Body of pancreas (tissue), 4 donors: ENCODE results near the gene ALDH8A1.

ENCODE experiments used
- CTCF ChIP-seq, 7 experiments: fragments of 450-650 bp in 4 of 7; fragments of 200-600 bp in 3 of 7; sonication (generic) in 3 of 7; IDR thresholded peaks; one replicate each; pipeline ENCODE4 v1.5.1; 2016 to 2019; ENCODE audit warnings: antibody characterized with exemption in 7 of 7
- POLR2A ChIP-seq, 3 donors: fragments of 450-650 bp; IDR thresholded peaks; one replicate each; pipeline ENCODE4 v1.6.1; 2016; ENCODE audit warnings: antibody characterized with exemption in 3 of 3, mild to moderate bottlenecking in 2 of 3

GRCh38 chr6:134948142-134948541, 1.8 kb downstream of the ALDH8A1 start:
- no peak for TF ChIP-seq POLR2A (IDR thresholded peaks at IDR 0.05)
- TF ChIP-seq CTCF (IDR thresholded peaks at IDR 0.05): no peak
